GM12873 (cell line): ENCODE measurements around the gene CRHR2.
A peak's percentile ranks its signal among the peaks of the same experiment; 100 is the strongest.

Source experiments
- TF ChIP-seq, protein P1 (sequence below): IDR thresholded peaks from 2 replicates; pipeline ENCODE4 v1.5.1; 2012; ENCODE audit warnings: low read depth, mild to moderate bottlenecking, moderate library complexity, low read length, control low read depth; ENCODE audit not compliant: insufficient read depth; ENCODE audit errors: missing control alignments

Gene CRHR2

DNA sequence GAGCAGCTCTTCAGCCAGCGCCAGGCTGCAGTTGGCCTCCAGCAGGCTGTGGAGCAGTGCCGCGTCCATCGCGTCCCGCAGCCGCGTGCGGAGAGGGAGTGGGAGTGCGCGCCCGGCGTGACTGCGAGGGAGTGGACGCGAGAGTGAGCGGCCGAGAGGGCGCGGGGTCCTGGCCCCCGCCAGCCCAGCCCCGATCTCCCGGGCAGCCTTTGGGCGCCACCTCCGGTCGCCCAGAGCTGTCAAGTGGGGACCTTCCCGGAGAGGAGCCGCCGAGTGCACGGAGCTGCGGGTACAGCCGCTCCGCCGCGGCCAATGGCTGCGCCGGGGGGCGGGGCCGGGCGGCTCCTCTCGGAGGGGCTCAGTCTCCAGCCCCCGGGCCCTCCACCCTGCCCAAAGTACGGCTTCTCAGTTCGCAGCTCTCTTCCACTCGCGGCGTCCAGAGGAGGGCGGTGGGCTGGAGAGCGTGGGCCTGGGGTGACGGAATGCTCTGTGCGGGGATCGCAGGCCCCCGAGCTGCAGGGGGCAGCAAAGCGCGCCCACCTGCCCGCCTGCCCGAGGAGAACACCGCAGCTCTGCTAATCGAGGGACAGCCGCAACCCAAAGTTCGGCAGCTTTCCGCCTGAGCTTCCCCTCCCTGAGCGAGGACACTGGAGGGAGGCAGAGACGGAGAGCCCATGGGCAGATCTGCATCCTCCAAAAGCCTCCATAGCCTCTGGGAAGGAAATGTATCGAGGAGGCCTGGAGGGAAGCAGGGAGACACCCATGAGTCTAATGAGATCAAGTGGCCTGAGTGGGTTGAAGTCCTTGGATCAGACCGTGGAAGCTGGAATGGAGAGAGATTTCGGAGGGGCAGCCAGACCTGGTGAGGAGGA is at the start of gene CRHR2:
Gene CRHR2, minus strand, starts transcription at position 245 of the 872 bp plus-strand sequence. Its CDS starts 176 bp downstream, at position 69.
- TF ChIP-seq, protein P1, sequence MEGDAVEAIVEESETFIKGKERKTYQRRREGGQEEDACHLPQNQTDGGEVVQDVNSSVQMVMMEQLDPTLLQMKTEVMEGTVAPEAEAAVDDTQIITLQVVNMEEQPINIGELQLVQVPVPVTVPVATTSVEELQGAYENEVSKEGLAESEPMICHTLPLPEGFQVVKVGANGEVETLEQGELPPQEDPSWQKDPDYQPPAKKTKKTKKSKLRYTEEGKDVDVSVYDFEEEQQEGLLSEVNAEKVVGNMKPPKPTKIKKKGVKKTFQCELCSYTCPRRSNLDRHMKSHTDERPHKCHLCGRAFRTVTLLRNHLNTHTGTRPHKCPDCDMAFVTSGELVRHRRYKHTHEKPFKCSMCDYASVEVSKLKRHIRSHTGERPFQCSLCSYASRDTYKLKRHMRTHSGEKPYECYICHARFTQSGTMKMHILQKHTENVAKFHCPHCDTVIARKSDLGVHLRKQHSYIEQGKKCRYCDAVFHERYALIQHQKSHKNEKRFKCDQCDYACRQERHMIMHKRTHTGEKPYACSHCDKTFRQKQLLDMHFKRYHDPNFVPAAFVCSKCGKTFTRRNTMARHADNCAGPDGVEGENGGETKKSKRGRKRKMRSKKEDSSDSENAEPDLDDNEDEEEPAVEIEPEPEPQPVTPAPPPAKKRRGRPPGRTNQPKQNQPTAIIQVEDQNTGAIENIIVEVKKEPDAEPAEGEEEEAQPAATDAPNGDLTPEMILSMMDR: peak; percentile 2

DNA sequence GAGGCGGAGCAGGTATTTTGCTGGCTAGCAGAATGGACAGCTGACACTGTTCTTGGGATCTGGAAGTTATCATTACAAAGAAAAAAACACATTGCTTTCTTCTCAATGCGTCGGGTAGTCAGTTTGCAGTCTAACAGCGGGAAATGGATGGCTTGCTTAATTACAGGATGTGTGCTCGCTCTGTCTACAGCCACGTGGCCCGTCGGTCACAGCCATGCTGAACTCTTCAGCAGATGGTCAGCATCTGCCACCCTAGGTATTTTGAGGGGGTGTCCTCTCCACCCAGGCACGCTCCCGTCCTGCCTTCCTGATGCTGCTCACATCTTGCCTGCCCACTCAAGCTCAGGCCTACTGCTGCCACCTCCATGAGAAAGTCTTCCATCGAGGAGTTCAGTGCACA is 49.3 kb upstream of the CRHR2 start:
- TF ChIP-seq, protein P1: no peak

DNA sequence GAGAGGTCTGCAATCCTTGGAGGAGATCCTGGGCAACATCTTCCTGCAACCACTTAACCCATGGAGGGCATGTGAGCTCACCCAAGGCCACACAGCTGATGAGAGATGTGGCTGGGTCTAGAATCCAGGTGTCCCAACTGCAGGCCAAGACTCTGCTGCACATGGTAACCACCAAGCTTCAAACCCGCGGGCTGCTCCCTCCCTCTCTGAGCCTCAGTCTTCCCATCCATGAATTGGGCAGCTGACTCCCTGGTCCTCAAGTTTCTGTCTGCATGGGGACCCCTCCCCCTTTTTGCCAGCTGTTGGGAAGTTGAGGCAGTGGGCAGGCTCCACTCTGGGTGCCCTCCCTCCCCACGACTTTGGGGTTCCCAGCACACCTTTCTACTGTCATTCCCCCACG is 48.7 kb upstream of the CRHR2 start:
- TF ChIP-seq, protein P1: no peak

DNA sequence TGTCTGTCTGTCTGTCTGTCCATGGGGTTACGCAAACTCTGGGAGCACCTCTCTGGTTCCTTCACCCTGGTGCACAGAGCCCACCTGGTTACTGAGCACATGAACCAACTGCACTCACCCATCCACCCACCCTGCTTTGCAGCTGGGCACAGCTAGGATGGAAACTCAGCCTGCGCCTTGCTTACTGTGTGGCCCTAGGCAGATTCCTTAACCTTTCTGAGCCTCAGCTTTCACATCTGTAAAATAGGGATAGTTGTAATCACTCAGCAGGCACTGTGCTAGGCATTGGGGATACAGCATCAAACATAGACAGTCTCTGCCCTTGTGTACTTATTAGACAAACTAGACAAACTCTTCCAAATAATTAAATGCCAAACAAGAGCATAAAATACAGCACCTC is 47.8 kb upstream of the CRHR2 start:
- TF ChIP-seq, protein P1: no peak

DNA sequence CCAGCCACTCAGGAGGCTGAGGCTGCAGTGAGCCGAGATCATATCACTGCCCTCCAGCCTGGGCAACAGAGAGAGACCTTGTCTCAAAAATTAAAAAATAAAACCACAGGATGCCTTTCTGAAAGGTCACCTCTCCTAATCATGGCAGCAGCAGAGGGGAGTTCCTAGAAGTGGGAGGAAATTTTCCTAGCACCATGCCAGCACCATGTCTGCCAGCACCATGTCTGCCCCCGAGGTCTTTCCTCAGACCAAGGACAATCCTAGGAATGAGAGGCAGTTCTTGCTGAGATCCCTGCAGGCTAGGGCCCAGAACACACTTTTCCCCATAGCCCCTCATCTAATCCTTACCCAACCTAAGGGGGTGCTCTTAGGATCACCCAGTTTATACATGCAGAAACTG is 47.4 kb upstream of the CRHR2 start:
- TF ChIP-seq, protein P1: no peak

DNA sequence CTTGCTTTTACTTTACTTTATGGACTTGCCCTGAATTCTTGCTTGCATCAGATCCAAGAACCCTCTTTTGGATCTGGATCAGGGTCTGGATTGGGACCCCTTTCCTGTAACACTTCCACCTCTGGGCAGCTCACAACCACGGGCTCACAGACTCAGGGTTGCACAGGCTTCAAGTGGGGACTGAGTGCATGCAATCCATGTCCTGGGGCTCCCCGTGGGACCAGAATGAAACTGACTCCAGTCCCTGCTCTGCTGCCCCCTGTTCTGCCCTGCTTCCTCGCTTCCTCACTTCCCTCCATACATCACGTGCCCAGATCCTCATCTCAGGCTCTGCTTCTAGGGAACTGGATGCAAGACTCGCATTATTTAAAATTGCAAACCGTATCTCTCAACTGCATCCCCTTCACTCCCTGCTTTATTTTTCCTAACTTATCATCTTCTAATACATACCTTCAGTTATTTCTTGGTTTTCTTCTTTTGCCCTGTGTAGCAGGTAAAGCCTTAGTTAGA is 46.4 kb upstream of the CRHR2 start:
- TF ChIP-seq, protein P1: no peak

DNA sequence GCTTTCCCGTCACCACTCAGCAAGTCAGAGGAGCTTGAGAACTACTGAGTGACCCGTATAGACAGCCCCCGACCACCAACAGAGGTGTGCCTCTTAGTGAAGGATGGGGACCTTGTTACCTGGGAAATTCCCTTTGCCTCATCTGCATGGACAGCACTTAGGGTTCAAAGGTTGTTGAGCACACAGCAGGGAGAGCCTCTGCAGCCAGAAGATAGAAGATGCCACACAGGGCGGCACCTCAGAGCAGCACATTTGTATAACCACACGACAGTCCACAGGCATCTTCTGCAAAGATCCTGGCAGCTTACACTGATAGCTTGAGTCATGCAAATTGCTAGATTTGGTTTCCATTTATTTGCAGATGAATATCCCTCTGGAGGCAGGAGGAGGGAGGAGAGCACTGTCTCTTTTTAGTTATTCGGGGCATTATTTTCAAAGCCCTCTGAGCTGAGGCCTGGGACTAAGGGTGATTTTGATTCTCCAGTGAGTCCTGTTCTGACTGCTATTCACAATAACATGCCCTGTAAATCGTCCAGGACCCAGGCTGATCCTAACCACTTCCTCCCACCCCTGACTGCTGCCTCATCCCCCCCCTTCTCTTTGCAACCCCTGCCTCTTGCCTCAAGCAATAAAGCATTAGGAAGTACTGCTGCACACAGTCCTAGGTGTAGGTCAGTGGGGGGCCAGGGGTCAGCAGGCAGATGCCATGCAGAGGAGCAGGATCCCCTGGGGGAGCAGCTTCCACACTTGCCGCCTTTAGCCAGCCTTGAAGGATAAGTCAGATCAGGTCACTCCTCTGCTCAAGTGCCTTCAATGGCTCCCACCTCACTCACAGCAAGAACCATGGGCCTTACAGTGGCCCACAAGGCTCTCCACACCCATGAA is 45.0 kb upstream of the CRHR2 start:
- TF ChIP-seq, protein P1: no peak
